G401.6 (cell line): ENCODE data around the gene KCTD15.

ENCODE experiments used
- FAIRE-seq: peaks from 2 replicates; lab custom pipeline; 2012; peaks lifted over from hg19 to GRCh38; lab: Jason Lieb, UNC

KCTD15 gene

GRCh38 chr19:33797802-33798671 is 1.4 kb downstream of the KCTD15 start:
- FAIRE-seq: no peak

- no peak for FAIRE-seq
These were observed 2.0 kb downstream of the KCTD15 start for GRCh38 chr19:33798681-33799111.

GRCh38 chr19:33799476-33799875 is 2.8 kb downstream of the KCTD15 start:
- no peak for FAIRE-seq

GRCh38 chr19:33800012-33800680 is 3.5 kb downstream of the KCTD15 start:
- FAIRE-seq: no peak

- no peak for FAIRE-seq
These were observed 4.7 kb downstream of the KCTD15 start for GRCh38 chr19:33801411-33801810.

GRCh38 chr19:33802001-33802400 is 5.3 kb downstream of the KCTD15 start:
- FAIRE-seq: no peak

GRCh38 chr19:33802801-33803200 is 6.1 kb downstream of the KCTD15 start:
- FAIRE-seq: no peak

GRCh38 chr19:33803383-33803782 is 6.7 kb downstream of the KCTD15 start:
- no peak for FAIRE-seq

GRCh38 chr19:33804021-33804799 is 7.5 kb downstream of the KCTD15 start:
- no peak for FAIRE-seq

- no peak for FAIRE-seq
These were observed 8.6 kb downstream of the KCTD15 start for GRCh38 chr19:33805313-33805712.

- no peak for FAIRE-seq
These were observed 9.3 kb downstream of the KCTD15 start for GRCh38 chr19:33805840-33806433.

GRCh38 chr19:33806434-33806881 is 9.8 kb downstream of the KCTD15 start:
- FAIRE-seq: no peak

GRCh38 chr19:33808399-33808798 is 11.7 kb downstream of the KCTD15 start:
- FAIRE-seq: no peak

- FAIRE-seq: no peak
These were observed 13.3 kb downstream of the KCTD15 start for GRCh38 chr19:33809960-33810359.

GRCh38 chr19:33810821-33811220 is 14.2 kb downstream of the KCTD15 start:
- FAIRE-seq: no peak

- FAIRE-seq: no peak
These were observed 14.6 kb downstream of the KCTD15 start for GRCh38 chr19:33811246-33811645.

GRCh38 chr19:33811736-33812387 is 15.2 kb downstream of the KCTD15 start:
- no peak for FAIRE-seq

- no peak for FAIRE-seq
These were observed 16.0 kb downstream of the KCTD15 start for GRCh38 chr19:33812388-33813330.

- no peak for FAIRE-seq
These were observed 16.9 kb downstream of the KCTD15 start for GRCh38 chr19:33813391-33814101.
